ENCODE results near the gene ADAM30.
A peak's percentile ranks its signal among the peaks of the same experiment; 100 is the strongest.
"Not testable (repeated sequence)": the region's sequence is repeated elsewhere in the genome, so short reads cannot be mapped to it uniquely, and the experiment has no call there.

The ADAM30 gene

GRCh38 chr1:119873135-119874015, 22.9 kb downstream of the ADAM30 start:
- DNase-seq, result peak; percentile 81

- DNase-seq, result no peak
These were observed 24.4 kb downstream of the ADAM30 start for GRCh38 chr1:119871881-119872280.

- peak; percentile 84 for DNase-seq
These were observed 25.3 kb downstream of the ADAM30 start for GRCh38 chr1:119870917-119871596.

- DNase-seq, result no peak
These were observed 26.3 kb downstream of the ADAM30 start for GRCh38 chr1:119869995-119870394.

- DNase-seq, result no peak
These were observed 28.1 kb downstream of the ADAM30 start for GRCh38 chr1:119868176-119868575.

- no peak for DNase-seq
These were observed 29.9 kb downstream of the ADAM30 start for GRCh38 chr1:119866451-119866850.

GRCh38 chr1:119865627-119866026, 30.7 kb downstream of the ADAM30 start:
- DNase-seq, result no peak

- no peak for DNase-seq
These were observed 34.0 kb downstream of the ADAM30 start for GRCh38 chr1:119862276-119862675.

GRCh38 chr1:119861547-119861946, 34.8 kb downstream of the ADAM30 start:
- DNase-seq, result no peak

- DNase-seq, result no peak
These were observed 36.7 kb downstream of the ADAM30 start for GRCh38 chr1:119859647-119860046.

- not testable (repeated sequence) for DNase-seq
These were observed 37.6 kb downstream of the ADAM30 start for GRCh38 chr1:119858556-119859214.

- DNase-seq, result no peak
These were observed 38.2 kb downstream of the ADAM30 start for GRCh38 chr1:119858126-119858525.

GRCh38 chr1:119853155-119853554, 43.2 kb downstream of the ADAM30 start:
- DNase-seq, result no peak

GRCh38 chr1:119844206-119844605, 52.1 kb downstream of the ADAM30 start:
- not testable (repeated sequence) for DNase-seq

Measured in left hindlimb (tissue), 1 donor.